K562 (cell line): Measurements from ENCODE around the gene GIMAP1. TPM values are rescaled to one million over a fixed set of nuclear protein-coding genes. Genes with fewer than 3 reads are reported as not detected.

Experiments used
- CHAMP1 ChIP-seq: fragments of 450-650 bp; IDR thresholded peaks from 2 replicates; pipeline ENCODE4 v1.6.1; 2016; ENCODE audit warnings: mild to moderate bottlenecking
- FOXM1 ChIP-seq, 2 experiments: fragments of 450-650 bp in 1 of 2; sonication (generic) in 1 of 2; formaldehyde crosslinking in 1 of 2; IDR thresholded peaks; 2 replicates each; pipeline versions ENCODE4 v1.6.1 to v1.9.0; 2017 to 2022; ENCODE audit warnings: low read depth in 2 of 2, mild to moderate bottlenecking in 2 of 2, missing genetic modification reagents in 1 of 2, moderate library complexity in 1 of 2
- SIRT6 ChIP-seq: IDR thresholded peaks from one replicate; pipeline ENCODE4 v1.6.1; 2012; ENCODE audit warnings: low read depth, mild to moderate bottlenecking, control low read depth, inconsistent platforms, low read length, moderate library complexity
- SIX5 ChIP-seq, 2 experiments: IDR thresholded peaks; 2 replicates each; pipeline ENCODE4 v1.6.1; 2011; ENCODE audit warnings: low read length in 2 of 2, borderline replicate concordance in 1 of 2, low read depth in 1 of 2, mild to moderate bottlenecking in 1 of 2, moderate library complexity in 1 of 2; ENCODE audit not compliant: insufficient read depth in 1 of 2
- SMAD1 ChIP-seq: fragments of 150-350 bp; IDR thresholded peaks from 2 replicates; pipeline ENCODE4 v1.6.1; 2014; ENCODE audit warnings: low read length, low read depth; ENCODE audit not compliant: partially characterized antibody
- THAP12 ChIP-seq: fragments of 250-450 bp; sonication (Bioruptor Pico); IDR thresholded peaks from 2 replicates; pipeline ENCODE4 v1.9.0; 2021; ENCODE audit warnings: mild to moderate bottlenecking, inconsistent platforms
- ZFP36 ChIP-seq: fragments of 150-350 bp; IDR thresholded peaks from 2 replicates; pipeline ENCODE4 v1.6.1; 2018; ENCODE audit warnings: low read length, low read depth; ENCODE audit not compliant: partially characterized antibody
- ZFPM2 ChIP-seq: fragments of 250-450 bp; sonication (Bioruptor Pico); IDR thresholded peaks from 2 replicates; pipeline ENCODE4 v1.5.1; 2022; ENCODE audit warnings: mild to moderate bottlenecking
- ZNF384 ChIP-seq: IDR thresholded peaks from 2 replicates; pipeline ENCODE4 v1.6.1; 2012; ENCODE audit warnings: low read depth, low read length, improper control_type of control experiment
- ZNF584 ChIP-seq: fragments of 200-800 bp; sonication (Bioruptor generic); IDR thresholded peaks from 2 replicates; pipeline ENCODE4 v1.6.1; 2016; ENCODE audit warnings: low read depth, mild to moderate bottlenecking, missing genetic modification characterization, missing compliant biosample characterization
- polyA plus RNA-seq, 8 experiments: library from polyadenylated mRNA; depleted of rRNA in 4 of 8; stranded (reverse) in 5 of 8; unstranded in 3 of 8; fragments of >200 nt; fragmentation: Nextera tagmentation in 2 of 8; fragmentation: Illumina TruSeq in 1 of 8; extraction: Ambion mirVana in 2 of 8; extraction: Trizol in 1 of 8; gene quantifications; 2 replicates each; pipeline versions ENCODE4 v1.2.1 to v1.2.3, GENCODE V29; 2011 to 2014; ENCODE audit warnings: inconsistent platforms in 1 of 8, missing spikeins in 1 of 8
- total RNA-seq, 7 experiments: library from RNA; depleted of rRNA in 6 of 7; stranded (reverse); fragments of >200 nt in 6 of 7; fragmentation: Illumina TruSeq in 2 of 7; extraction: Trizol in 2 of 7; gene quantifications; 2 replicates each; pipeline versions ENCODE4 v1.2.1 to v1.2.3, GENCODE V29; 2011 to 2021; ENCODE audit warnings: low replicate concordance in 1 of 7
- TF ChIP-seq, protein P1 (sequence below): fragments of 450-650 bp; formaldehyde crosslinking; IDR thresholded peaks from 2 replicates; pipeline ENCODE4 v1.4.0; 2022; ENCODE audit warnings: missing genetic modification characterization
- TF ChIP-seq, protein P2 (sequence below): sonication (generic); formaldehyde crosslinking; IDR thresholded peaks from 2 replicates; pipeline ENCODE4 v1.5.0; 2020; ENCODE audit warnings: missing genetic modification reagents

GIMAP1 gene
- total and polyA plus RNA-seq, 9 of the 15 experiments (the other 6 are each of a cell fraction or from before 2014, with no cell fraction given) = 0.04 to 0.13 TPM; not detected in 7

GRCh38 chr7:150686030-150686631 lies 30.3 kb upstream of the GIMAP1 start (continued):
- no peak for TF ChIP-seq FOXM1 (IDR thresholded peaks at IDR 0.05; ENCODE audit: low read depth)
- no peak for TF ChIP-seq FOXM1 (CRISPR knock-in tag; IDR thresholded peaks at IDR 0.05; ENCODE audit: low read depth)
- TF ChIP-seq ZFP36 = no peak
- TF ChIP-seq, protein P1, sequence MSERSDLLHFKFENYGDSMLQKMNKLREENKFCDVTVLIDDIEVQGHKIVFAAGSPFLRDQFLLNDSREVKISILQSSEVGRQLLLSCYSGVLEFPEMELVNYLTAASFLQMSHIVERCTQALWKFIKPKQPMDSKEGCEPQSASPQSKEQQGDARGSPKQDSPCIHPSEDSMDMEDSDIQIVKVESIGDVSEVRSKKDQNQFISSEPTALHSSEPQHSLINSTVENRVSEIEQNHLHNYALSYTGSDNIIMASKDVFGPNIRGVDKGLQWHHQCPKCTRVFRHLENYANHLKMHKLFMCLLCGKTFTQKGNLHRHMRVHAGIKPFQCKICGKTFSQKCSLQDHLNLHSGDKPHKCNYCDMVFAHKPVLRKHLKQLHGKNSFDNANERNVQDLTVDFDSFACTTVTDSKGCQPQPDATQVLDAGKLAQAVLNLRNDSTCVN (CRISPR knock-in tag) = peak; percentile 86
- TF ChIP-seq, protein P2, sequence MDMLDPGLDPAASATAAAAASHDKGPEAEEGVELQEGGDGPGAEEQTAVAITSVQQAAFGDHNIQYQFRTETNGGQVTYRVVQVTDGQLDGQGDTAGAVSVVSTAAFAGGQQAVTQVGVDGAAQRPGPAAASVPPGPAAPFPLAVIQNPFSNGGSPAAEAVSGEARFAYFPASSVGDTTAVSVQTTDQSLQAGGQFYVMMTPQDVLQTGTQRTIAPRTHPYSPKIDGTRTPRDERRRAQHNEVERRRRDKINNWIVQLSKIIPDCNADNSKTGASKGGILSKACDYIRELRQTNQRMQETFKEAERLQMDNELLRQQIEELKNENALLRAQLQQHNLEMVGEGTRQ (CRISPR knock-in tag) = no peak
- TF ChIP-seq CHAMP1 = no peak
- TF ChIP-seq SMAD1 = no peak
- TF ChIP-seq SIRT6 = no peak
- TF ChIP-seq ZNF584 = no peak
- no peak for TF ChIP-seq ZFPM2 (CRISPR knock-in tag)
- 0 out of 2 replicates have a peak, but pooled peaks have one; percentile 5 for TF ChIP-seq THAP12 (CRISPR knock-in tag)
- TF ChIP-seq ZNF384 = no peak
- no peak for TF ChIP-seq SIX5 (IDR thresholded peaks at IDR 0.05; ENCODE audit: borderline replicate concordance in 1 of 2, insufficient read depth in 1 of 2, low read depth in 1 of 2, low read length in 2 of 2)
